Measurements from ENCODE around the gene ANO8. TPM values are rescaled to one million over a fixed set of nuclear protein-coding genes. Genes with fewer than 3 reads are reported as not detected.

ANO8 gene
- total RNA-seq, 1 donor: 5.1 TPM

GRCh38 chr19:17323964-17324332 lies 10.7 kb downstream of the ANO8 start:
- H2AFZ ChIP-seq (ENCODE audit: low read length): no peak overlapping the region
- H3K4me3 ChIP-seq (ENCODE audit: insufficient read depth, low read length): no peak overlapping the region
- TF ChIP-seq CTCF (IDR thresholded peaks at IDR 0.05; ENCODE audit: extremely low read depth, low read depth, low read length): no peak
- peaks cover 9% of the 10 kb centered on the region for H3K36me3 ChIP-seq (ENCODE audit: insufficient read depth, low read length)
- no peak overlapping the region for H3K4me2 ChIP-seq (ENCODE audit: insufficient read depth, low read length)
- H3K9me3 ChIP-seq (ENCODE audit: low read depth, low read length): no peaks in the 10 kb centered on the region
- H3K27me3 ChIP-seq (ENCODE audit: insufficient read depth, low read length): no peaks in the 10 kb centered on the region
- H3K27ac ChIP-seq (ENCODE audit: low read depth, low read length): no peak overlapping the region
- H3K4me1 ChIP-seq (ENCODE audit: insufficient read depth, low read length): peaks cover 11% of the 10 kb centered on the region
- no peaks in the 10 kb centered on the region for H3K79me2 ChIP-seq (ENCODE audit: insufficient read depth, low read length)
- DNase-seq (ENCODE audit: insufficient read length, low spot score, missing footprints): peak; percentile 82
- H4K20me1 ChIP-seq (ENCODE audit: insufficient read depth, low read length): peaks cover 2% of the 10 kb centered on the region

GRCh38 chr19:17323300-17323963 lies 11.2 kb downstream of the ANO8 start:
- H2AFZ ChIP-seq (ENCODE audit: low read length): no peak overlapping the region
- H3K36me3 ChIP-seq (ENCODE audit: insufficient read depth, low read length): peaks cover 9% of the 10 kb centered on the region
- peak; percentile 85 for DNase-seq (ENCODE audit: insufficient read length, low spot score, missing footprints)
- H3K4me3 ChIP-seq (ENCODE audit: insufficient read depth, low read length): no peak overlapping the region
- peaks cover 11% of the 10 kb centered on the region for H3K4me1 ChIP-seq (ENCODE audit: insufficient read depth, low read length)
- H3K79me2 ChIP-seq (ENCODE audit: insufficient read depth, low read length): no peaks in the 10 kb centered on the region
- no peaks in the 10 kb centered on the region for H3K9me3 ChIP-seq (ENCODE audit: low read depth, low read length)
- no peak for TF ChIP-seq CTCF (IDR thresholded peaks at IDR 0.05; ENCODE audit: extremely low read depth, low read depth, low read length)
- H3K4me2 ChIP-seq (ENCODE audit: insufficient read depth, low read length): no peak overlapping the region
- peaks cover 2% of the 10 kb centered on the region for H4K20me1 ChIP-seq (ENCODE audit: insufficient read depth, low read length)
- H3K27ac ChIP-seq (ENCODE audit: low read depth, low read length): no peak overlapping the region
- no peaks in the 10 kb centered on the region for H3K27me3 ChIP-seq (ENCODE audit: insufficient read depth, low read length)

GRCh38 chr19:17322854-17323253 lies 11.8 kb downstream of the ANO8 start:
- Histone ChIP-seq H3K36me3 (ENCODE audit: insufficient read depth, low read length) (peaks cover 9% of the 10 kb centered on the region), H3K4me3 (ENCODE audit: insufficient read depth, low read length) (no peak overlapping the region), H3K4me2 (ENCODE audit: insufficient read depth, low read length) (no peak overlapping the region), H2AFZ (ENCODE audit: low read length) (no peak overlapping the region), H3K4me1 (ENCODE audit: insufficient read depth, low read length) (peaks cover 11% of the 10 kb centered on the region), H3K27ac (ENCODE audit: low read depth, low read length) (no peak overlapping the region), H3K27me3 (ENCODE audit: insufficient read depth, low read length) (no peaks in the 10 kb centered on the region), H3K9me3 (ENCODE audit: low read depth, low read length) (no peaks in the 10 kb centered on the region), H3K79me2 (ENCODE audit: insufficient read depth, low read length) (no peaks in the 10 kb centered on the region), H4K20me1 (ENCODE audit: insufficient read depth, low read length) (peaks cover 2% of the 10 kb centered on the region)
- peak; percentile 90 for DNase-seq (ENCODE audit: insufficient read length, low spot score, missing footprints)
- no peak for TF ChIP-seq CTCF (IDR thresholded peaks at IDR 0.05; ENCODE audit: extremely low read depth, low read depth, low read length)

- Histone ChIP-seq H3K79me2 (ENCODE audit: insufficient read depth, low read length) (no peaks in the 10 kb centered on the region), H3K27me3 (ENCODE audit: insufficient read depth, low read length) (no peaks in the 10 kb centered on the region), H3K27ac (ENCODE audit: low read depth, low read length) (no peak overlapping the region), H2AFZ (ENCODE audit: low read length) (no peak overlapping the region), H3K36me3 (ENCODE audit: insufficient read depth, low read length) (peaks cover 9% of the 10 kb centered on the region), H3K4me1 (ENCODE audit: insufficient read depth, low read length) (peaks cover 11% of the 10 kb centered on the region), H3K9me3 (ENCODE audit: low read depth, low read length) (no peaks in the 10 kb centered on the region), H3K4me2 (ENCODE audit: insufficient read depth, low read length) (no peak overlapping the region), H4K20me1 (ENCODE audit: insufficient read depth, low read length) (peaks cover 2% of the 10 kb centered on the region), H3K4me3 (ENCODE audit: insufficient read depth, low read length) (no peak overlapping the region)
- no peak for TF ChIP-seq CTCF (IDR thresholded peaks at IDR 0.05; ENCODE audit: extremely low read depth, low read depth, low read length)
- peak; percentile 79 for DNase-seq (ENCODE audit: insufficient read length, low spot score, missing footprints)
Observed at GRCh38 chr19:17321655-17322489, 12.8 kb downstream of the ANO8 start.

Measured in osteoblast (primary cell).